Neural crest cell (in vitro differentiated cells): Measurements from ENCODE around the gene ESRP2. TPM values are rescaled to one million over a fixed set of nuclear protein-coding genes. Genes with fewer than 3 reads are reported as not detected.

Experiments used
- DNase-seq: peaks from one replicate; pipeline ENCODE4 v3.0.0; 2021; ENCODE audit warnings: low read depth, mixed read lengths, low spot score
- H3K27ac Mint-ChIP-seq: one replicate; pipeline ENCODE4 v1.8.0; 2021; ENCODE audit warnings: mild to moderate bottlenecking, mixed read lengths; ENCODE audit not compliant: unreplicated experiment
- H3K27me3 Mint-ChIP-seq: 2 replicates; pipeline ENCODE4 v1.8.0; 2021; ENCODE audit warnings: low read depth, mild to moderate bottlenecking, mixed read lengths
- H3K36me3 Mint-ChIP-seq: 2 replicates; pipeline ENCODE4 v1.8.0; 2021; ENCODE audit warnings: low read depth, mild to moderate bottlenecking, mixed read lengths
- H3K4me1 Mint-ChIP-seq: 2 replicates; pipeline ENCODE4 v1.8.0; 2021; ENCODE audit warnings: mixed read lengths
- H3K4me3 Mint-ChIP-seq: one replicate; pipeline ENCODE4 v1.8.0; 2021; ENCODE audit warnings: mild to moderate bottlenecking, mixed read lengths
- H3K9me3 Mint-ChIP-seq: 2 replicates; pipeline ENCODE4 v1.8.0; 2021; ENCODE audit warnings: mixed read lengths
- CTCF ChIP-seq: fragments of 200-600 bp; sonication (generic); conservative IDR thresholded peaks from 2 replicates; pipeline ENCODE4 v1.5.0; 2021; ENCODE audit warnings: antibody characterized with exemption, mild to moderate bottlenecking
- total RNA-seq: library from RNA; stranded (reverse); gene quantifications from 2 replicates; pipeline ENCODE4 v1.2.1, GENCODE V29; 2021

Gene ESRP2
- total RNA-seq, 1 donor from 2014 or later: 0.23 TPM

- Mint-ChIP-seq H3K4me3 (no peak overlapping the region), H3K9me3 (no peaks in the 10 kb centered on the region), H3K36me3 (no peaks in the 10 kb centered on the region), H3K27me3 (no peaks in the 10 kb centered on the region), H3K27ac (no peak overlapping the region), H3K4me1 (peaks cover 5% of the 10 kb centered on the region)
- TF ChIP-seq CTCF: no peak
- no peak for DNase-seq
These were observed 38.5 kb upstream of the ESRP2 start for GRCh38 chr16:68274441-68274840.

GRCh38 chr16:68273896-68274295 lies 38.0 kb upstream of the ESRP2 start:
- no peak for DNase-seq
- Mint-ChIP-seq H3K27me3 (no peaks in the 10 kb centered on the region), H3K36me3 (no peaks in the 10 kb centered on the region), H3K4me3 (no peak overlapping the region), H3K9me3 (no peaks in the 10 kb centered on the region), H3K4me1 (peaks cover 5% of the 10 kb centered on the region), H3K27ac (no peak overlapping the region)
- TF ChIP-seq CTCF: no peak

- Mint-ChIP-seq H3K4me1 (peaks cover 5% of the 10 kb centered on the region), H3K36me3 (no peaks in the 10 kb centered on the region), H3K9me3 (no peaks in the 10 kb centered on the region), H3K4me3 (no peak overlapping the region), H3K27me3 (no peaks in the 10 kb centered on the region), H3K27ac (no peak overlapping the region)
- no peak for DNase-seq
- TF ChIP-seq CTCF: no peak
These were observed 37.5 kb upstream of the ESRP2 start for GRCh38 chr16:68273459-68273858.

- TF ChIP-seq CTCF: no peak
- H3K27ac Mint-ChIP-seq: no peak overlapping the region
- peaks cover 10% of the 10 kb centered on the region for H3K4me1 Mint-ChIP-seq
- no peaks in the 10 kb centered on the region for H3K36me3 Mint-ChIP-seq
- no peaks in the 10 kb centered on the region for H3K27me3 Mint-ChIP-seq
- no peaks in the 10 kb centered on the region for H3K9me3 Mint-ChIP-seq
- H3K4me3 Mint-ChIP-seq: no peak overlapping the region
- DNase-seq: no peak
These were observed 36.7 kb upstream of the ESRP2 start for GRCh38 chr16:68272507-68273209.

- TF ChIP-seq CTCF: no peak
- no peak overlapping the region for H3K27ac Mint-ChIP-seq
- H3K36me3 Mint-ChIP-seq: no peaks in the 10 kb centered on the region
- H3K9me3 Mint-ChIP-seq: no peaks in the 10 kb centered on the region
- no peak overlapping the region for H3K4me3 Mint-ChIP-seq
- H3K4me1 Mint-ChIP-seq: peaks cover 11% of the 10 kb centered on the region
- DNase-seq: no peak
- H3K27me3 Mint-ChIP-seq: no peaks in the 10 kb centered on the region
These were observed 34.4 kb upstream of the ESRP2 start for GRCh38 chr16:68270353-68270752.
